Stimulated activated CD4-positive, alpha-beta T cell treated with anti-CD3 and anti-CD28 coated beads, Interleukin-4, amount 100 ng/mL, for 24 hours (primary cell): ENCODE data around the gene SELENOO.
A peak's percentile ranks its signal among the peaks of the same experiment; 100 is the strongest.

ENCODE experiments used
- DNase-seq: peaks from one replicate; pipeline ENCODE4 v3.0.0-alpha.2; 2020

The SELENOO gene

GRCh38 chr22:50243685-50244419, 43.0 kb downstream of the SELENOO start:
- DNase-seq = no peak

GRCh38 chr22:50244420-50245213, 43.8 kb downstream of the SELENOO start, which contains the start of gene TUBGCP6:
Gene TUBGCP6 (minus strand): TSS chr22:50245023. CDS start chr22:50244459, 564 bp downstream.
- peak; percentile 93 for DNase-seq

- no peak for DNase-seq
Observed at GRCh38 chr22:50245214-50246072, 44.6 kb downstream of the SELENOO start.

GRCh38 chr22:50246242-50247175, 45.7 kb downstream of the SELENOO start:
- no peak for DNase-seq

GRCh38 chr22:50247748-50248147, 46.9 kb downstream of the SELENOO start:
- peak; percentile 51 for DNase-seq

- DNase-seq = no peak
Observed at GRCh38 chr22:50248196-50249081, 47.6 kb downstream of the SELENOO start.

- DNase-seq = no peak
Observed at GRCh38 chr22:50249341-50250248, 48.8 kb downstream of the SELENOO start.

GRCh38 chr22:50250249-50250554, 49.4 kb downstream of the SELENOO start:
- DNase-seq = no peak

GRCh38 chr22:50250555-50251476, 50.0 kb downstream of the SELENOO start, which contains the start of gene HDAC10:
Gene HDAC10 (minus strand): TSS chr22:50251265. CDS start chr22:50251032, 233 bp downstream.
- peak; percentile 79 for DNase-seq

GRCh38 chr22:50251477-50252081, 50.8 kb downstream of the SELENOO start:
- no peak for DNase-seq

- DNase-seq = peak; percentile 75
Observed at GRCh38 chr22:50252082-50253045, 51.6 kb downstream of the SELENOO start.

GRCh38 chr22:50253046-50253915, 52.5 kb downstream of the SELENOO start:
- no peak for DNase-seq

- DNase-seq = no peak
Observed at GRCh38 chr22:50253941-50254340, 53.1 kb downstream of the SELENOO start.

- no peak for DNase-seq
Observed at GRCh38 chr22:50255099-50255498, 54.3 kb downstream of the SELENOO start.

- no peak for DNase-seq
Observed at GRCh38 chr22:50255607-50256006, 54.8 kb downstream of the SELENOO start.
